GF-D8 (cell line): ENCODE results near the gene RAB15.

Experiments
- DNase-seq: peaks from one replicate; lab custom pipeline; 2025; lab: John Stamatoyannopoulos, UW

Gene RAB15

GRCh38 chr14:64955297-64955696 lies 16.8 kb downstream of the RAB15 start:
- DNase-seq, result no peak

DNA sequence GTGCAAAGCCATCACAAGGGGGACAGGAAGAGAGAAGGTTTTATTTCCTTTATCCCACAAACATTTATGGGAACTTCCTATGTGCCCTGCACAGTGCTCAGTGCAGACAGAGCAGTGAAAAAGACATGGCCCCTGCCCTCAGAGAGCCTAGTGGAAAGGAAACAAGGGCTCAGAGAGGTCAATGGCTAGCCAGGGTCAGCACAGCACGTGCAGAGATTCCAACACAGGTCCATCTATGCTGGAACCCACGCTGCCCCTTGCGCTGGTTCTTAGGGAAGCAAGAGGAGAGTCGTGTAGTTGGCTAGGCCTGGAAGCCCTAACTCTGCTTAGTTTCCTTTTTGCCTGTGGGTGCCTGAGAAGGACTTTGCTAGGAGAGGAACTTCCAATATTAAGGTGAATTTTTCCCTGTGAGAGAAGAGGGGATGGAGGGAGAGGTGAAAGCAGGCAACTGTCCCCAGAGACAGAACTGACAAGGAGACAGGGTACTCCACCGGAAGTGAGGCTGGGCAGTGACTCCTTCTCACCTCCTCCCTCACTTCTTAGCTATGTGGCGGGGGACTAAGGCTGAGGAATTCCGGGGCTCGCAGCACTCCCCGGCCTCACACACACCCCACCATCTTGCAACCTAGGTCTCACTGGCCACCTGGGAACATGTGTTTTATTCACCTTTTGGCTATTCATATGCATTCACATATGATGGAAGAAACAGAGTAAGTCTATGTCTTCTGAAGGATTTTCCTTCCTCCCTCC lies 17.5 kb downstream of the RAB15 start:
- no peak for DNase-seq

GRCh38 chr14:64953661-64954060 lies 18.5 kb downstream of the RAB15 start:
- no peak for DNase-seq

GRCh38 chr14:64953310-64953654 lies 18.9 kb downstream of the RAB15 start:
- no peak for DNase-seq

- no peak for DNase-seq
These were observed 19.4 kb downstream of the RAB15 start for GRCh38 chr14:64952598-64953309.

DNA sequence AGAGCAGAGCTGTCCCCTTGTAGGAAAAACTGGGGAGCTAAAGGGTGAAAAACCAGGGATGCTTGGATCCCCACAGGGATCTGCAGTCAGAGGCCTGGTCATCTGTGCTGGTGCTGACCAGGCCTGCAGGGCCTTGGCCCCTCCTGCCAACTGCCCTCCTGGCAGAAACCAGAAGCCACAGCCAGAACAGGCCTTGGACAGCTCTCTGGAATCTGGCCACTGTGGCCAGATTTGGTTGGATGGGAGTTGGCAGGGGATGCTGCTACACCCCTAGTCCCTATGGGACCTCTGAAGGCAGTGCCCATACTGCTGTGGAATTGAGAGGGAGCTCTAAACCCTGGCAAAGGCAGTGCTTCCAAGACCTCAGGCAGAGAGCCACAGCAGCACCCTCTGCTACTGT lies 20.4 kb downstream of the RAB15 start:
- no peak for DNase-seq

DNA sequence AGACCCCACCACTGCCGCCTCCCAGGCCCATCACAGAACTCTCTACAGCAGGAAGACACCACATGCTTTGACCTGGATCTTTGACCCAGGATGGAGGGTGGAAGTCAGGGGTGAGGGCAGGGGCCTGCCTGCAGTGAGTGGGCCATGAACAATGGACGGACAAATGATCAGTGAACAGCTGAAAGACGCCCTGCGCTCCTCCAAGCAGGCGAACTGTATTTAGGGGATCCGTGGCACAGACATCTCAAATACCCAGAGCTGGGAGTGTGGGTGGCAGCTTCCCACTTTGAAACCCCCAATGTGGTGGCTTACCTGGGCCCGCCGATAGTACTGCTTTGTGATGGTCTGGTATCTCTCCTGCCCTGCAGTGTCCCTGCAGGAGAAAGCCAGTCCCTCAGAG lies 20.8 kb downstream of the RAB15 start:
- DNase-seq, result no peak

- no peak for DNase-seq
These were observed 21.2 kb downstream of the RAB15 start for GRCh38 chr14:64950889-64951288.

- no peak for DNase-seq
These were observed 23.4 kb downstream of the RAB15 start for GRCh38 chr14:64948612-64949210.

- no peak for DNase-seq
These were observed 24.2 kb downstream of the RAB15 start for GRCh38 chr14:64947710-64948611.

DNA sequence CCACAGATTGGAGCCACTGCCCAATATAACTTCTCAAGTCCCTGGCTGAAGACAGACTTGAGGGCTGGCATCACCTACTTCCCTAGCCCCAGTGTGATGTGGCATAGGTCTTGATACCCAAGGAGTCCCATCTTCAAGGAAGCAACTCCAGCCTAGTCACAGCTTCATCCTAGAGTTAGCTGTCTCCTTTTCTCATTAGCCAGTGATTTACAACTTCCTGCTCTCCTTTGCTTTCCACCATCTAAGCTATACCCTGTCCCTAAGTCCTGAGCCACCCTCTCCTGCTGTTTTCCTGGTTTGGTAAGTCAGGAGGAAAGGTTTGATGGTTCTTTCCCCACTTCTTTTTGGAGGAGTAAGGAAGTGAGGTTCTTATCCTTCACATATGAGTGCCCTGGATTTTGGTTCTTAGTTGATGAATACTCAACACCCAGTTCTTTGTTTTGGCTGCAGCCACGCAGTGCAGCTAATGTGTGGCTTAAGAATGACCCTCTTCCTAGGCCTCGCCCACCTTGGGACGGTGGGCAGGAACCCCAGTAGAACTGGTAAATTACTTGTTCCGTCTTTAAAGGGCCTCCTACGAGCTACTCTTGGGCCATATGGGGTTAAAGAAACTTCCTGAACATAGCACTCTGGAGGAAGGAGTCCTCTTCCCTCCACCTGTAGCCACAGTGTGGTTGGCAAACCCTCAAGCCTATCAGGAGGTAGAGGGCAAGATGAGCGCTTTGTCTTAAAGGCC lies 25.7 kb downstream of the RAB15 start:
- no peak for DNase-seq

DNA sequence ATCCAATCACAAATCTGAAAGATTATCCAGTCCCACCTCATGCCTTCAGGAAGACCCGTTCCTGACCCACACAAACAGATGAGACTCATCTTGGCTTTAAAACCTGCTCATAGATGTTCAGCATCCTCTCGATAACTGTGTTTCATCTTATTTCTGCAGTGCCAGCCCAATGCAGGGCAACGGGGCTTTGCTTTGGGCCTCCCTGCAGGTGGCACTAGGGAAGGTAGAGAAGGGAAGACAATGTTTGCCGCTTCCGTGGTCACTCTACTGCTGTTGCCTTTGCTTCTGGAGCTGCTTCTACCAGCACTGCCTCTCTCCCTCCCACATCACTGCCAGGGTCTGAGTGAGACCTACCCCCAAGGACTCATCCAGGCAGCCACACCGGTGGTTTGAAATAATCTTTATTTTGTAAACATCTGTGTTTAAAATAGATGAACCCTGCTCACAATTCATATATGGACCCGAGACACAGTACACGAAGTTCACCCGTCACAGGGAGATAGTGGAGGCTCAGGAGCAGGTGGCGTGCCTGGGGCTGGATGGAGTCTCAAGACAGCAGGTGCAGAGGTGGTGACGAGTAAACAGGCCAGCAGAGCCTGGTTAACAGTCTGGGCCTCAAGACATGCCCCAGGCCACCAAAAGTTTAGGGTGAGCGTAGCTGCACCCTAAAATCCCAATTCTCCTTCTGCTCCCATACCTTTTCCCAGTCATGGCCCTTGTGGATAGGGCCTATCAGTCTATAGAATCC lies 26.5 kb downstream of the RAB15 start:
- no peak for DNase-seq

DNA sequence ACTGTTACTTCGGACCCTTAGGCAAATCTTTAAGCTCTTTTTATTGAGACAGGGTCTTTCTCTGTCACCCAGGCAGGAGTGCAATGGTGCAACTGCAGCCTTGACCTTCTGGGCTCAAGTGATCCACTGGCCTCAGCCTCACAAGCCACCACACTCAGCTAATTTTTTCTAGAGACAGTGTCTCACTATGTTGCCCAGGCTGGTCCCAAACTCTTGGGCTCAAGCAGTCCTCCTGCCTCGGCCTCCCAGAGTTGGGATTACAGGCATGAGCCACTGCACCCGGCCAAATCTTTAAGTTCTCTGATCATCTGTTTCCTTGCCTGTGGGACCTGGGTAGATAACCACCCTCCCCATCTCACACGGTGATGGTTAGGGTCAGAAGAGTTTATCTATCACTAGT lies 27.3 kb downstream of the RAB15 start:
- DNase-seq, result no peak

GRCh38 chr14:64944041-64944440 lies 28.1 kb downstream of the RAB15 start:
- no peak for DNase-seq

GRCh38 chr14:64943556-64943955 lies 28.6 kb downstream of the RAB15 start:
- DNase-seq, result no peak

GRCh38 chr14:64942531-64943111 lies 29.5 kb downstream of the RAB15 start, which contains the start of gene GPX2:
GPX2 (minus strand) TSS chr14:64942745; CDS start chr14:64942726, 19 bp downstream.
- DNase-seq, result no peak

GRCh38 chr14:64940336-64940910 lies 31.7 kb downstream of the RAB15 start:
- DNase-seq, result no peak

DNA sequence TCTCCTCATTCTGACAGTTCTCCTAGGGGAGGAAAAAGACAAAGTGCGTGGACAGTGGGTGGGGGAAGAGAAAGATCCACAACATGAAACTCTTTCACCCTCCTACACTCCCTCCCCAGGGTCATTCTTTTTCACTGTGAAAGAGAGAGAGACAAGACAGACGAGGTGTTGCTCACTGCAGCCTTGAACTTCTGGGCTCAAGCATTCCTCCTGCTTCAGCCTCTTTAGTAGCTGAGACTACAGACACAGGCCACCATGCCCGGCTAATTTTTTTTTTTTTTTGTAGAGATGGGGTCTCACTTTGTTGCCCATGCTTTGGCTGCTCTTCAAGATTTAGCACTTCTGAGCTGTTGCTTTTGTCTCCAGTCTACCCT lies 32.3 kb downstream of the RAB15 start:
- no peak for DNase-seq

- DNase-seq, result no peak
These were observed 32.9 kb downstream of the RAB15 start for GRCh38 chr14:64938972-64939816.
